ENCODE measurements around the gene RERG. TPM values are rescaled to one million over a fixed set of nuclear protein-coding genes. Genes with fewer than 3 reads are reported as not detected.

RERG gene
- polyA plus RNA-seq (2012; ENCODE audit: low read depth, missing spikeins), result not detected

- FAIRE-seq, result peak; percentile 88
- TF ChIP-seq SPI1 (IDR thresholded peaks at IDR 0.05; ENCODE audit: low read depth, low read length), result peak; percentile 33
- no peak for TF ChIP-seq PAX5 (IDR thresholded peaks at IDR 0.05; ENCODE audit: insufficient read depth, low read length, severe bottlenecking)
- no peak for TF ChIP-seq POLR2A (IDR thresholded peaks at IDR 0.05; ENCODE audit: low read depth, low read length)
- peak; percentile 69 for DNase-seq (ENCODE audit: insufficient read length, low spot score)
These were observed at the start of gene RERG for GRCh38 chr12:15220915-15221885. TSS of gene RERG (minus strand) at chr12:15221417. CDS start at chr12:15217489, 3,928 bp downstream.

- no peak for TF ChIP-seq POLR2A (IDR thresholded peaks at IDR 0.05; ENCODE audit: low read depth, low read length)
- no peak for TF ChIP-seq POU2F2 (IDR thresholded peaks at IDR 0.05; ENCODE audit: low read depth, low read length)
- no peak for TF ChIP-seq PAX5 (IDR thresholded peaks at IDR 0.05; ENCODE audit: insufficient read depth, low read length, severe bottlenecking)
- no peak for TF ChIP-seq POLR2AphosphoS5 (IDR thresholded peaks at IDR 0.05; ENCODE audit: low read depth, low read length)
- no peak for TF ChIP-seq SPI1 (IDR thresholded peaks at IDR 0.05; ENCODE audit: low read depth, low read length)
- TF ChIP-seq TAF1 (IDR thresholded peaks at IDR 0.05; ENCODE audit: low read depth, low read length), result no peak
- FAIRE-seq (no peak), DNase-seq (ENCODE audit: insufficient read length, low spot score) (no peak)
These were observed 49.4 kb upstream of the RERG start for GRCh38 chr12:15270591-15270990.

GRCh38 chr12:15268927-15269552, 47.8 kb upstream of the RERG start:
- FAIRE-seq, result peak; percentile 90
- no peak for TF ChIP-seq POLR2AphosphoS5 (IDR thresholded peaks at IDR 0.05; ENCODE audit: low read depth, low read length)
- no peak for TF ChIP-seq SPI1 (IDR thresholded peaks at IDR 0.05; ENCODE audit: low read depth, low read length)
- no peak for TF ChIP-seq TAF1 (IDR thresholded peaks at IDR 0.05; ENCODE audit: low read depth, low read length)
- no peak for TF ChIP-seq PAX5 (IDR thresholded peaks at IDR 0.05; ENCODE audit: insufficient read depth, low read length, severe bottlenecking)
- DNase-seq (ENCODE audit: insufficient read length, low spot score), result peak; percentile 22

- TF ChIP-seq SPI1 (IDR thresholded peaks at IDR 0.05; ENCODE audit: low read depth, low read length), result no peak
- no peak for TF ChIP-seq PAX5 (IDR thresholded peaks at IDR 0.05; ENCODE audit: insufficient read depth, low read length, severe bottlenecking)
- TF ChIP-seq POU2F2 (IDR thresholded peaks at IDR 0.05; ENCODE audit: low read depth, low read length), result no peak
- TF ChIP-seq POLR2A (IDR thresholded peaks at IDR 0.05; ENCODE audit: low read depth, low read length), result no peak
- TF ChIP-seq TAF1 (IDR thresholded peaks at IDR 0.05; ENCODE audit: low read depth, low read length), result no peak
- no peak for TF ChIP-seq POLR2AphosphoS5 (IDR thresholded peaks at IDR 0.05; ENCODE audit: low read depth, low read length)
- DNase-seq (ENCODE audit: insufficient read length, low spot score) (no peak), FAIRE-seq (no peak)
These were observed 47.1 kb upstream of the RERG start for GRCh38 chr12:15268309-15268708.

- TF ChIP-seq POLR2A (IDR thresholded peaks at IDR 0.05; ENCODE audit: low read depth, low read length) (no peak), SPI1 (IDR thresholded peaks at IDR 0.05; ENCODE audit: low read depth, low read length) (no peak), POLR2AphosphoS5 (IDR thresholded peaks at IDR 0.05; ENCODE audit: low read depth, low read length) (no peak), PAX5 (IDR thresholded peaks at IDR 0.05; ENCODE audit: insufficient read depth, low read length, severe bottlenecking) (no peak), POU2F2 (IDR thresholded peaks at IDR 0.05; ENCODE audit: low read depth, low read length) (no peak), TAF1 (IDR thresholded peaks at IDR 0.05; ENCODE audit: low read depth, low read length) (no peak)
- no peak for DNase-seq (ENCODE audit: insufficient read length, low spot score)
- no peak for FAIRE-seq
These were observed 44.7 kb upstream of the RERG start for GRCh38 chr12:15265875-15266274.

GRCh38 chr12:15256761-15257160, 35.5 kb upstream of the RERG start:
- TF ChIP-seq PAX5 (IDR thresholded peaks at IDR 0.05; ENCODE audit: insufficient read depth, low read length, severe bottlenecking) (no peak), TAF1 (IDR thresholded peaks at IDR 0.05; ENCODE audit: low read depth, low read length) (no peak), POU2F2 (IDR thresholded peaks at IDR 0.05; ENCODE audit: low read depth, low read length) (no peak), SPI1 (IDR thresholded peaks at IDR 0.05; ENCODE audit: low read depth, low read length) (no peak), POLR2AphosphoS5 (IDR thresholded peaks at IDR 0.05; ENCODE audit: low read depth, low read length) (no peak), POLR2A (IDR thresholded peaks at IDR 0.05; ENCODE audit: low read depth, low read length) (no peak)
- DNase-seq (ENCODE audit: insufficient read length, low spot score) (no peak), FAIRE-seq (no peak)

- no peak for FAIRE-seq
- TF ChIP-seq POU2F2 (IDR thresholded peaks at IDR 0.05; ENCODE audit: low read depth, low read length) (no peak), SPI1 (IDR thresholded peaks at IDR 0.05; ENCODE audit: low read depth, low read length) (no peak), POLR2A (IDR thresholded peaks at IDR 0.05; ENCODE audit: low read depth, low read length) (no peak), PAX5 (IDR thresholded peaks at IDR 0.05; ENCODE audit: insufficient read depth, low read length, severe bottlenecking) (no peak), TAF1 (IDR thresholded peaks at IDR 0.05; ENCODE audit: low read depth, low read length) (no peak), POLR2AphosphoS5 (IDR thresholded peaks at IDR 0.05; ENCODE audit: low read depth, low read length) (no peak)
- no peak for DNase-seq (ENCODE audit: insufficient read length, low spot score)
These were observed 32.8 kb upstream of the RERG start for GRCh38 chr12:15253990-15254389.

GRCh38 chr12:15244926-15245325, 23.7 kb upstream of the RERG start:
- no peak for FAIRE-seq
- no peak for DNase-seq (ENCODE audit: insufficient read length, low spot score)
- no peak for TF ChIP-seq POLR2AphosphoS5 (IDR thresholded peaks at IDR 0.05; ENCODE audit: low read depth, low read length)
- no peak for TF ChIP-seq TAF1 (IDR thresholded peaks at IDR 0.05; ENCODE audit: low read depth, low read length)
- no peak for TF ChIP-seq SPI1 (IDR thresholded peaks at IDR 0.05; ENCODE audit: low read depth, low read length)
- no peak for TF ChIP-seq POLR2A (IDR thresholded peaks at IDR 0.05; ENCODE audit: low read depth, low read length)
- no peak for TF ChIP-seq POU2F2 (IDR thresholded peaks at IDR 0.05; ENCODE audit: low read depth, low read length)
- TF ChIP-seq PAX5 (IDR thresholded peaks at IDR 0.05; ENCODE audit: insufficient read depth, low read length, severe bottlenecking), result no peak

- TF ChIP-seq POLR2A (IDR thresholded peaks at IDR 0.05; ENCODE audit: low read depth, low read length) (no peak), PAX5 (IDR thresholded peaks at IDR 0.05; ENCODE audit: insufficient read depth, low read length, severe bottlenecking) (no peak), SPI1 (IDR thresholded peaks at IDR 0.05; ENCODE audit: low read depth, low read length) (no peak), TAF1 (IDR thresholded peaks at IDR 0.05; ENCODE audit: low read depth, low read length) (no peak), POU2F2 (IDR thresholded peaks at IDR 0.05; ENCODE audit: low read depth, low read length) (no peak), POLR2AphosphoS5 (IDR thresholded peaks at IDR 0.05; ENCODE audit: low read depth, low read length) (no peak)
- DNase-seq (ENCODE audit: insufficient read length, low spot score), result no peak
- no peak for FAIRE-seq
These were observed 23.1 kb upstream of the RERG start for GRCh38 chr12:15244341-15244740.
